Measurements from ENCODE around the gene RBM17. TPM values are rescaled to one million over a fixed set of nuclear protein-coding genes. Genes with fewer than 3 reads are reported as not detected.

RBM17 gene
- total RNA-seq, 1 experiment from 2014 or later, result 65.4 TPM

DNA sequence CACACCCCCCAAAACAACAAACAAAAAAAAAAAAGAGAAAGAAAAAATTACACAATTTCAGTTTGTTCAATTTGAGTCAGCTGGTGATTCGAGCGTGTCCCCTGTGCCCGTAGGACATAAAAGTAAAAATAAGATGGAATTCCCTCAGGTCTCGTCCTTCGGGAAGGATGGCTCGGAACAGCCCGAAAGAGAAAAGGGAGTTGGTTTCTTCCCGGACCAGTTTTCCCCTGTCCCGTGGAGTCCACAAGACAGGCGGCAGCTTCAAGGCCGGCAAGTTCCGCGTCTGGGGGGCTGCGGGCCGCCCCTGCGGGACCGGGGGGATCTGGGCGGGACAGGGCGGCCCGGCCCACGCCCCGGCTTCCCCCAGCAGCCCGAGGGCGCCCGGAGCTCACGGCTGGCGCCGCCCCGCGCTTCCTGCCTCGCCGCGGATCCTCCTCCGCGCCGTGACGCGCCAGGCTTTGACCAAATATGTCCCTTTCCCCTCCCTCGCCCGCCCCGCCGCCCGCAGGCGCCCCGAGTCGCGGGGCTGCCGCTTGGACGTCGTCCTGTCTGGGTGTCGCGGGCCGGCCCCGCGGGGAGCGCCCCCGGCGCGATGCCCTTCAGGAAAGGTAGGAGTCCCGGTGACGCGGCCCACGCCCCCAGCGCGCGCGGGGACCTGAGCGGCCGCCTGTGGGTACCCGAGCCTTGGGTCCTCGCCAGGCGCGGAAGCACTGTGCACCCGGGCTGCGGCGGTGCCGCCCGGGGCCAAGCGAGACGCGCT, 55.8 kb downstream of the RBM17 start:
- H3K4me3 ChIP-seq (ENCODE audit: low read depth in 2 of 2, low read length in 2 of 2), result peak overlapping the region; percentile 65 to 77
- H3K4me1 ChIP-seq (ENCODE audit: control insufficient read depth, insufficient read depth, low read length), result peaks cover 6% of the 10 kb centered on the region
- CTCF ChIA-PET, result interaction anchor here (1.6 kb wide), 1 partner anchor 257 kb away, joined by 6 read pairs; no protein-coding TSS in a partner anchor
- TF ChIP-seq, protein P1, sequence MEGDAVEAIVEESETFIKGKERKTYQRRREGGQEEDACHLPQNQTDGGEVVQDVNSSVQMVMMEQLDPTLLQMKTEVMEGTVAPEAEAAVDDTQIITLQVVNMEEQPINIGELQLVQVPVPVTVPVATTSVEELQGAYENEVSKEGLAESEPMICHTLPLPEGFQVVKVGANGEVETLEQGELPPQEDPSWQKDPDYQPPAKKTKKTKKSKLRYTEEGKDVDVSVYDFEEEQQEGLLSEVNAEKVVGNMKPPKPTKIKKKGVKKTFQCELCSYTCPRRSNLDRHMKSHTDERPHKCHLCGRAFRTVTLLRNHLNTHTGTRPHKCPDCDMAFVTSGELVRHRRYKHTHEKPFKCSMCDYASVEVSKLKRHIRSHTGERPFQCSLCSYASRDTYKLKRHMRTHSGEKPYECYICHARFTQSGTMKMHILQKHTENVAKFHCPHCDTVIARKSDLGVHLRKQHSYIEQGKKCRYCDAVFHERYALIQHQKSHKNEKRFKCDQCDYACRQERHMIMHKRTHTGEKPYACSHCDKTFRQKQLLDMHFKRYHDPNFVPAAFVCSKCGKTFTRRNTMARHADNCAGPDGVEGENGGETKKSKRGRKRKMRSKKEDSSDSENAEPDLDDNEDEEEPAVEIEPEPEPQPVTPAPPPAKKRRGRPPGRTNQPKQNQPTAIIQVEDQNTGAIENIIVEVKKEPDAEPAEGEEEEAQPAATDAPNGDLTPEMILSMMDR (IDR thresholded peaks at IDR 0.05), result no peak
- TF ChIP-seq SIN3A (IDR thresholded peaks at IDR 0.05; ENCODE audit: borderline replicate concordance, insufficient read depth, low read depth, low read length) (peak; percentile 30; the same call in 1 of the 2 replicates), POLR2AphosphoS5 (IDR thresholded peaks at IDR 0.05; ENCODE audit: low read depth, low read length) (0 out of 2 replicates have a peak, but pooled peaks have one; percentile 47)
- in situ Hi-C loops (cut with HindIII; ENCODE audit: low pct_unique_long_range_greater_than_20kb, low sequenced_read_pairs) (no loop called here), intact Hi-C loops (cut with micrococcal nuclease; ENCODE audit: unreplicated experiment) (loop anchor here (5.0 kb wide), 1 partner anchor 58 kb away; the partner anchor contains the start of gene PFKFB3)
- H3K36me3 ChIP-seq (ENCODE audit: control insufficient read depth, insufficient read depth, low read length), result no peaks in the 10 kb centered on the region; the same call in 1 of the 2 replicates
- DNase-seq (ENCODE audit: low read depth, low spot score) (no peak), ATAC-seq (peak; percentile 91)
- no peaks in the 10 kb centered on the region for H3K27me3 ChIP-seq (ENCODE audit: control insufficient read depth, insufficient read depth, low read length)
- POLR2A ChIA-PET, result interaction anchor here (0.5 to 1.0 kb wide), 3 partner anchors 8 to 122 kb away, joined by 3 read pairs; no protein-coding TSS in a partner anchor
- peak overlapping the region; percentile 79 for H3K27ac ChIP-seq (ENCODE audit: low read length)
- BruUV-seq (replicated peaks), result no TSS peak
- H3K9me3 ChIP-seq (ENCODE audit: control insufficient read depth, insufficient read depth, low read depth, low read length), result no peaks in the 10 kb centered on the region

DNA sequence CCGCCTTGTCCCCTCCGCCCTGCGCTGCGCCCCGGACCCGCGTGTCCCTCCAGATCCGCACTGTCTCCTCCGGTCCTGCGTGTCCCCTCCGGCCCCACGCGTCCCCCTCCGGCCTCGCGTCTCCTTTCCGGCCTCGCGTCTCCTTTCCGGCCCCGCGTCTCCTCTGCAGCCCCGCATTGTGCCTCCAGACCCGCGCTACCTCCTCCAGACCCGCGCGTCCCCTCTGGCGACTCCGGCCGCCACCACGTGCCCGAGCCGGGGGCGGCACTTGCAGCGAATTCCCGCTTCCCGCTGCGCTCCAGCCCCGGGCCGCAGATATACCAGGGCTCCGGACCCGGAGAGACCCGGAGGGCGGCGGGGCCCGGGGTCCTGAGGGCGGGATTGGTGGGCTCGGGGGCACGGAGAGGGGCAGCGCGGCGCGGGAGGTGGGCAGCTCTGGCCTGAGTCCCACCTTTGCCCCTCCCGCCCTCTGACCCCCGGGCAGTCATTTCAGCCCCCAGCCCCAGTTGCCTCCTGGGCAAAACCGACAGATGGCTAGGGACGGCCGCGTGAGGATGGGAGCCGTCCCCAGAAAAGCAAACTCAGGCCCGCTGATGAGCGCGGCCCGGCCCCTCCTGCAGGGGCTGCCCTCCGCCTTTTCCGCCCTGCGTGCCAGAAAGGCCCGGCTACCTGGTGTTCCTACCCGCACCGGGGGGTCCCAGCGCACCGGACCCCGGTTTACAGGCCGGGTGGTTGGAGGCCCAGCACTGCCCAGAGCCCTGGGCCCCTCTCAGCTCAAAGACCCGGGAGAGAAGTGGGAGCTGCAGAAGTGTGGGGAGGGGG, 56.5 kb downstream of the RBM17 start:
- in situ Hi-C loops (cut with HindIII; ENCODE audit: low pct_unique_long_range_greater_than_20kb, low sequenced_read_pairs) (no loop called here), intact Hi-C loops (cut with micrococcal nuclease; ENCODE audit: unreplicated experiment) (loop anchor here (5.0 kb wide), 1 partner anchor 57 kb away; the partner anchor contains the start of gene PFKFB3)
- peak; percentile 39 for ATAC-seq

More for the DNA sequence above, 56.5 kb downstream of the RBM17 start:
- H3K27ac ChIP-seq (ENCODE audit: low read length), result peak overlapping the region; percentile 39
- H3K9me3 ChIP-seq (ENCODE audit: control insufficient read depth, insufficient read depth, low read depth, low read length), result no peaks in the 10 kb centered on the region
- no TSS peak for BruUV-seq (replicated peaks)
- H3K4me3 ChIP-seq (ENCODE audit: low read depth in 2 of 2, low read length in 2 of 2), result peak overlapping the region; percentile 65 to 77
- TF ChIP-seq, protein P2, sequence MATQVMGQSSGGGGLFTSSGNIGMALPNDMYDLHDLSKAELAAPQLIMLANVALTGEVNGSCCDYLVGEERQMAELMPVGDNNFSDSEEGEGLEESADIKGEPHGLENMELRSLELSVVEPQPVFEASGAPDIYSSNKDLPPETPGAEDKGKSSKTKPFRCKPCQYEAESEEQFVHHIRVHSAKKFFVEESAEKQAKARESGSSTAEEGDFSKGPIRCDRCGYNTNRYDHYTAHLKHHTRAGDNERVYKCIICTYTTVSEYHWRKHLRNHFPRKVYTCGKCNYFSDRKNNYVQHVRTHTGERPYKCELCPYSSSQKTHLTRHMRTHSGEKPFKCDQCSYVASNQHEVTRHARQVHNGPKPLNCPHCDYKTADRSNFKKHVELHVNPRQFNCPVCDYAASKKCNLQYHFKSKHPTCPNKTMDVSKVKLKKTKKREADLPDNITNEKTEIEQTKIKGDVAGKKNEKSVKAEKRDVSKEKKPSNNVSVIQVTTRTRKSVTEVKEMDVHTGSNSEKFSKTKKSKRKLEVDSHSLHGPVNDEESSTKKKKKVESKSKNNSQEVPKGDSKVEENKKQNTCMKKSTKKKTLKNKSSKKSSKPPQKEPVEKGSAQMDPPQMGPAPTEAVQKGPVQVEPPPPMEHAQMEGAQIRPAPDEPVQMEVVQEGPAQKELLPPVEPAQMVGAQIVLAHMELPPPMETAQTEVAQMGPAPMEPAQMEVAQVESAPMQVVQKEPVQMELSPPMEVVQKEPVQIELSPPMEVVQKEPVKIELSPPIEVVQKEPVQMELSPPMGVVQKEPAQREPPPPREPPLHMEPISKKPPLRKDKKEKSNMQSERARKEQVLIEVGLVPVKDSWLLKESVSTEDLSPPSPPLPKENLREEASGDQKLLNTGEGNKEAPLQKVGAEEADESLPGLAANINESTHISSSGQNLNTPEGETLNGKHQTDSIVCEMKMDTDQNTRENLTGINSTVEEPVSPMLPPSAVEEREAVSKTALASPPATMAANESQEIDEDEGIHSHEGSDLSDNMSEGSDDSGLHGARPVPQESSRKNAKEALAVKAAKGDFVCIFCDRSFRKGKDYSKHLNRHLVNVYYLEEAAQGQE (IDR thresholded peaks at IDR 0.05; ENCODE audit: insufficient read depth in 1 of 2, low read depth in 2 of 2, low read length in 1 of 2), result no peak
- TF ChIP-seq POLR2AphosphoS5 (IDR thresholded peaks at IDR 0.05; ENCODE audit: low read depth, low read length) (no peak), TCF7L2 (IDR thresholded peaks at IDR 0.05; ENCODE audit: low read depth, low read length) (no peak), SIN3A (IDR thresholded peaks at IDR 0.05; ENCODE audit: borderline replicate concordance, insufficient read depth, low read depth, low read length) (no peak)
- TF ChIP-seq, protein P1 (IDR thresholded peaks at IDR 0.05), result no peak
- ChIA-PET CTCF (interaction anchor here (1.6 kb wide), 1 partner anchor 256 kb away, joined by 6 read pairs; no protein-coding TSS in a partner anchor), POLR2A (interaction anchor here (0.5 to 0.9 kb wide), 2 partner anchors 11 to 122 kb away, joined by 3 read pairs; no protein-coding TSS in a partner anchor)
- no peaks in the 10 kb centered on the region; the same call in 1 of the 2 replicates for H3K36me3 ChIP-seq (ENCODE audit: control insufficient read depth, insufficient read depth, low read length)
- no peak for DNase-seq (ENCODE audit: low read depth, low spot score)
- H3K4me1 ChIP-seq (ENCODE audit: control insufficient read depth, insufficient read depth, low read length), result peaks cover 6% of the 10 kb centered on the region
- no peaks in the 10 kb centered on the region for H3K27me3 ChIP-seq (ENCODE audit: control insufficient read depth, insufficient read depth, low read length)

All from Panc1 (cell line).